Mononuclear cell (primary cell): ENCODE measurements around the gene C6orf136. TPM values are rescaled to one million over a fixed set of nuclear protein-coding genes. Genes with fewer than 3 reads are reported as not detected.
A peak's percentile ranks its signal among the peaks of the same experiment; 100 is the strongest.

Experiments used
- H3K27me3 ChIP-seq: 2 replicates; pipeline ENCODE4 v1.6.0; 2011; ENCODE audit warnings: low read length, control low read depth; ENCODE audit not compliant: insufficient read depth
- H3K4me1 ChIP-seq: 2 replicates; pipeline ENCODE4 v1.5.1; 2011; ENCODE audit warnings: mild to moderate bottlenecking, low read length, control low read depth; ENCODE audit not compliant: insufficient read depth
- H3K4me3 ChIP-seq: 2 replicates; pipeline ENCODE4 v1.5.1; 2011; ENCODE audit warnings: mild to moderate bottlenecking, low read length, moderate library complexity
- H3K9me3 ChIP-seq: 2 replicates; pipeline ENCODE4 v1.5.1; 2011; ENCODE audit warnings: low read depth, mild to moderate bottlenecking, control low read depth, low read length
- total RNA-seq: library from RNA; depleted of rRNA; stranded (reverse); fragments of >200 nt; gene quantifications from one replicate; pipeline ENCODE4 v1.2.3, GENCODE V29; 2012

C6orf136 gene
- total RNA-seq, 1 donor: 12.5 TPM

GRCh38 chr6:30612687-30613248, 34.2 kb upstream of the C6orf136 start:
- no peaks in the 10 kb centered on the region for H3K27me3 ChIP-seq

GRCh38 chr6:30613251-30614043, 33.5 kb upstream of the C6orf136 start:
- no peak overlapping the region for H3K4me3 ChIP-seq
- no peaks in the 10 kb centered on the region for H3K27me3 ChIP-seq
- H3K4me1 ChIP-seq: peaks cover 31% of the 10 kb centered on the region
- no peaks in the 10 kb centered on the region for H3K9me3 ChIP-seq

More at GRCh38 chr6:30612687-30613248, 34.2 kb upstream of the C6orf136 start:
- H3K4me1 ChIP-seq: peaks cover 26% of the 10 kb centered on the region
- H3K9me3 ChIP-seq: no peaks in the 10 kb centered on the region
- no peak overlapping the region for H3K4me3 ChIP-seq

GRCh38 chr6:30614044-30614842, 32.7 kb upstream of the C6orf136 start:
- no peaks in the 10 kb centered on the region for H3K9me3 ChIP-seq
- H3K4me3 ChIP-seq: peak overlapping the region; percentile 99
- H3K27me3 ChIP-seq: no peaks in the 10 kb centered on the region
- peaks cover 37% of the 10 kb centered on the region for H3K4me1 ChIP-seq

GRCh38 chr6:30614843-30615218, 32.1 kb upstream of the C6orf136 start:
- Histone ChIP-seq H3K9me3 (no peaks in the 10 kb centered on the region), H3K4me1 (peaks cover 37% of the 10 kb centered on the region), H3K4me3 (peak overlapping the region; percentile 99), H3K27me3 (no peaks in the 10 kb centered on the region)

GRCh38 chr6:30615219-30615957, 31.5 kb upstream of the C6orf136 start:
- peaks cover 37% of the 10 kb centered on the region for H3K4me1 ChIP-seq
- H3K4me3 ChIP-seq: peak overlapping the region; percentile 99
- H3K27me3 ChIP-seq: no peaks in the 10 kb centered on the region
- no peaks in the 10 kb centered on the region for H3K9me3 ChIP-seq

- H3K4me1 ChIP-seq: peaks cover 37% of the 10 kb centered on the region
- H3K9me3 ChIP-seq: no peaks in the 10 kb centered on the region
- H3K4me3 ChIP-seq: peak overlapping the region; percentile 99
- no peaks in the 10 kb centered on the region for H3K27me3 ChIP-seq
Measured at GRCh38 chr6:30615958-30616810, 30.7 kb upstream of the C6orf136 start.

- no peaks in the 10 kb centered on the region for H3K27me3 ChIP-seq
- H3K4me1 ChIP-seq: peaks cover 34% of the 10 kb centered on the region
Measured at GRCh38 chr6:30616811-30617564, 29.9 kb upstream of the C6orf136 start, which contains the start of gene PPP1R10. TSS of gene PPP1R10 (minus strand) at chr6:30617243. CDS start at chr6:30609944, 7,299 bp downstream.

GRCh38 chr6:30617565-30618269, 29.2 kb upstream of the C6orf136 start, which contains the start of gene MRPS18B:
TSS of gene MRPS18B (plus strand) at chr6:30617840. CDS start at chr6:30617866, 26 bp downstream.
- Histone ChIP-seq H3K4me3 (peak within 1 kb of the TSS; percentile 99), H3K27me3 (no peaks in the 10 kb centered on the region), H3K4me1 (peaks cover 32% of the 10 kb centered on the region), H3K9me3 (no peaks in the 10 kb centered on the region)

More at GRCh38 chr6:30616811-30617564, 29.9 kb upstream of the C6orf136 start, which contains the start of gene PPP1R10:
- Histone ChIP-seq H3K9me3 (no peaks in the 10 kb centered on the region), H3K4me3 (peak within 1 kb of the TSS; percentile 99)

- Histone ChIP-seq H3K4me3 (peak overlapping the region; percentile 90), H3K9me3 (no peaks in the 10 kb centered on the region), H3K27me3 (no peaks in the 10 kb centered on the region), H3K4me1 (peaks cover 26% of the 10 kb centered on the region)
Measured at GRCh38 chr6:30618270-30618797, 28.6 kb upstream of the C6orf136 start.

GRCh38 chr6:30619561-30619960, 27.4 kb upstream of the C6orf136 start:
- Histone ChIP-seq H3K27me3 (no peaks in the 10 kb centered on the region), H3K4me3 (no peak overlapping the region), H3K4me1 (peaks cover 13% of the 10 kb centered on the region), H3K9me3 (no peaks in the 10 kb centered on the region)

- Histone ChIP-seq H3K4me3 (no peak overlapping the region), H3K9me3 (no peaks in the 10 kb centered on the region), H3K27me3 (no peaks in the 10 kb centered on the region), H3K4me1 (peaks cover 19% of the 10 kb centered on the region)
Measured at GRCh38 chr6:30625511-30625910, 21.4 kb upstream of the C6orf136 start.

GRCh38 chr6:30626484-30627366, 20.2 kb upstream of the C6orf136 start, which contains the start of gene ATAT1:
TSS of gene ATAT1 (plus strand) at chr6:30626874.
- H3K4me3 ChIP-seq: peak within 1 kb of the TSS; percentile 54

More at GRCh38 chr6:30626484-30627366, 20.2 kb upstream of the C6orf136 start, which contains the start of gene ATAT1:
- Histone ChIP-seq H3K4me1 (peaks cover 19% of the 10 kb centered on the region), H3K27me3 (no peaks in the 10 kb centered on the region), H3K9me3 (no peaks in the 10 kb centered on the region)
